Spleen (tissue), 7 donors: ENCODE results near the gene RBM39.

ENCODE experiments used
- CTCF ChIP-seq, 11 experiments: fragments of 200-600 bp in 7 of 11; fragments of 450-650 bp in 4 of 11; sonication (generic) in 4 of 11; IDR thresholded peaks in 8 of 11; conservative IDR thresholded peaks in 3 of 11; 1 replicate in 7 of 11; 2 replicates in 4 of 11; pipeline versions ENCODE4 v1.4.0 to v1.8.0; 2016 to 2021; ENCODE audit warnings: antibody characterized with exemption in 11 of 11, inconsistent platforms in 4 of 11, mild to moderate bottlenecking in 1 of 11
- POLR2A ChIP-seq, 3 donors: fragments of 450-650 bp; IDR thresholded peaks; one replicate each; pipeline ENCODE4 v1.5.1; 2017; ENCODE audit warnings: antibody characterized with exemption in 3 of 3, mild to moderate bottlenecking in 1 of 3
- POLR2AphosphoS5 ChIP-seq, 3 donors: sonication (generic); formaldehyde crosslinking; IDR thresholded peaks; one replicate each; pipeline ENCODE4 v1.5.1; 2017; ENCODE audit warnings: antibody characterized with exemption in 3 of 3
- donor health status: DM: no; HTN: no; CAD: no; lungs with moderate emphysema.
- donor health status: DM: no; HTN: no; CAD: no.
- donor health status: DM: no; HTN: no; CAD: no.

DNA sequence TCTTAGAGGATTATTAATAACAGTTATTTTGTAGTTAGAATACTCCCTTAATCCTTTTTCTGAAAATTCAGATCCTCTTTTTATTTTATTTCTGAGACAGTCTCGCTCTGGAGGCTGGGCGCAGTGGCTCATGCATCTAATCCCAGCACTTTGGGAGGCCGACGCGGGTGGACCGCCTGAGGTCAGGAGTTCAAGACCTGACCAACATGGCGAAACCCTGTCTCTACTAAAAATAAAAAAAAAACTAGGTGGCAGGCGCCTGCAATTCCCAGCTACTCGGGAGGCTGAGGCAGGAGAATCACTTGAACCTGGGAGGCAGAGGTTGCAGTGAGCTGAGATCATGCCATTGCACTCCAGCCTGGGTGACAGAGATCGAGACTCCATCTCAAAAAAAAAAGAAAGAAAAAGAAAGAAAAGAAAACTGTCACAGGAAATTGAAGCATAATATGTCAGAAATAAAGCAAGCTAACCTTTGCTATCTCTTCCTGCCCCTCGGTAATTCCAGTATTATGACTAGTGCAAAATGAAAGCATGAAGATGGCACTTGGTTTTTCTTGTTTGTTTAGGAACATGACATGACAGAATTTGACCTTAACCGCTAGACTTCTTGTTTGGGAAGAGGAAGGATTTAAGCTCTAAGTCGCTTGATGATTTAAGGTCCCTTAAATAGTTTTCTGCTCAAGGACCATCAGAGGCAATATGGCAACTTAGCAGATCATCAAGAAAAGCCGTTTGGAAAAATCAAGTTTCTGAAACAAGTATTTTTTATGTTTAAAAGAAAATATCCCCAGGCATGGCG is 1.8 kb upstream of the RBM39 start:
- TF ChIP-seq POLR2A (IDR thresholded peaks at IDR 0.05) (peak in 1 of 3 donors; percentile 17), CTCF (IDR thresholded peaks at IDR 0.05 in 8 of 11, conservative IDR thresholded peaks at IDR 0.05 in 3 of 11) (no peak), POLR2AphosphoS5 (IDR thresholded peaks at IDR 0.05) (peak in 1 of 3 donors; percentile 38)
